Measurements from ENCODE around the gene ARMC9. TPM values are rescaled to one million over a fixed set of nuclear protein-coding genes. Genes with fewer than 3 reads are reported as not detected.

The ARMC9 gene
- polyA plus RNA-seq, 4 donors: 24.7 to 28.7 (median 26.1) TPM

- DNase-seq (ENCODE audit: low read depth in 4 of 4, low spot score in 3 of 4): no peak
These were observed 106.8 kb downstream of the ARMC9 start for GRCh38 chr2:231305221-231305620.

- DNase-seq (ENCODE audit: low read depth in 4 of 4, low spot score in 3 of 4): no peak
These were observed 108.5 kb downstream of the ARMC9 start for GRCh38 chr2:231306791-231307393.

GRCh38 chr2:231308219-231308618 is 109.8 kb downstream of the ARMC9 start:
- DNase-seq (ENCODE audit: low read depth in 4 of 4, low spot score in 3 of 4): no peak

DNA sequence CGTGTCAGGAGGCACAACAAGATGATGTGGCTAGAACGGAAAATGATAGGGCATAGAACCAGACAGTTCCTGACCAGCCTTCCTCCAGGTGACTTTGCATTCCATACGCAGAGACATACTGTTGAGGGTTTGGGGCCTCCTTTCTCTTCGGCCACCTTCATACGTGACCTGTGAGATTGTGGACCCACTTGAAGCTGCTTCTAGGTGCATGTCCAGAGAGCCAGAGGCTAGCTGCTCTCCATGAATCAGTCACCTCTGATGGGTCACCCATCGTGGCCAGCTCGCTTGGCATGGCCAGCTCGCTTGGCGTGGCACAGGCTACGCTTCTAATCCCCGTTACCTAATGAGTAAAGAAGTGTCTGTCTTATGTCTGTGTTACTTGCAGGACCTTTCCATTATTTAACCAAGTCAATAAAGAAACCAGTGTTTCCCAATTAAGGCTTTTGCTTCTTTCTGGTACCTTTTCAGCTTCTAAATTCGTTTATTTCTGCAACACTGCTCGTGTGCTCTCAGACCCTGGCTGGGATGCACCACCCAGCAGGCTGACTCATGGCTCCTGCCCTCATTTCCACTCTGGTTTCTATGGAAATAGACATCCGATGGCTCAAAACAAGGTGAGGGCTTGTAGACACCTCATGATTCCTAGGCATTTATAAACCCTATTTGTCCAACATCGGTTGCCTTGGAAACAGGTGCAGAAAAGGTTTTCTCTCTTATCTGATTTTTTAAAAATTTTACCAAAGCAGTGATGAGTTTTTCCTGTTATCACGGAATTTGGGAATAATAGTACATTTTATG is 110.4 kb downstream of the ARMC9 start:
- DNase-seq (ENCODE audit: low read depth in 4 of 4, low spot score in 3 of 4): no peak

DNA sequence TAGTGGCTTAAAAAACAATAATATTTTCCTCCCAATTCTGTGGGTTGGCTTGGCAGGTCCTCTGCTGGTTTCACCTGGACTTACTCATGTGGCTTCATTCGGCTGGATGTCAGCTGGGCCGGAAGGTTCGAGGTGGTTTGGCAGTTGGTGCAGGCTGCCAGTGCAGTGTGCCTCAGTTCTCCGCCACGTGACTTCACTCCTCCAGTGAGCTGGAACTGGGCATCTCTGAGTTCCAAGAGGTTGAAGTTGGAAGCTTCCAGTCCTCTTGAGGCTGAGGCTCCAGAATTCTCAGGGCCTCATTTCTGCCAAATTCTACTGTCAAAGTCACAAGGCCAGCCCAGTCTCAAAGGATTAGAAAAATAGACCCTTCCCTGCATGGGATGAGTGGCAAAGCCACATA is 113.6 kb downstream of the ARMC9 start:
- DNase-seq (ENCODE audit: low read depth in 4 of 4, low spot score in 3 of 4): no peak

DNA sequence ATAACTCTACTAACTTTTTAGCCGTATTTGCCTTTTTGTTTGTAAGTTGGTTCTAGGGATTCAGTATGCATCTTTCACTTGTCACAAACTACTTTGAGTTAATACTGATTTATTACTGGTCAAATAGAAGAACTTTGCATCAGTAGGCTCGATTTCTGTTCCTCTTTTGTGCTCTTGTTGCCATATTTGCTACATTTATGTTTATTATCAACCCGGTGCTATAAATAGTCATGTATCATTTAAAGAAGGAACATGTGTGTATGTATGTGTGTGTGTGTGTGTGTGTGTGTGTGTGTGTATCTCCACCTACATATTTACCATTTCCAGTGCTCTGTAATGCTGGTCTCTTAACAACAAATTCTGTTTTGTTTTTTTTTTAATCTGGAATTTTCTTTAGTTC is 117.5 kb downstream of the ARMC9 start:
- no peak for DNase-seq (ENCODE audit: low read depth in 4 of 4, low spot score in 3 of 4)

GRCh38 chr2:231317579-231317978 is 119.1 kb downstream of the ARMC9 start:
- no peak for DNase-seq (ENCODE audit: low read depth in 4 of 4, low spot score in 3 of 4)

- no peak for DNase-seq (ENCODE audit: low read depth in 4 of 4, low spot score in 3 of 4)
These were observed 120.0 kb downstream of the ARMC9 start for GRCh38 chr2:231318436-231318835.

- no peak for DNase-seq (ENCODE audit: low read depth in 4 of 4, low spot score in 3 of 4)
These were observed 120.5 kb downstream of the ARMC9 start for GRCh38 chr2:231318954-231319353.

- DNase-seq (ENCODE audit: low read depth in 4 of 4, low spot score in 3 of 4): no peak
These were observed 121.4 kb downstream of the ARMC9 start for GRCh38 chr2:231319867-231320266.

GRCh38 chr2:231321021-231321420 is 122.6 kb downstream of the ARMC9 start:
- no peak for DNase-seq (ENCODE audit: low read depth in 4 of 4, low spot score in 3 of 4)

- no peak for DNase-seq (ENCODE audit: low read depth in 4 of 4, low spot score in 3 of 4)
These were observed 123.3 kb downstream of the ARMC9 start for GRCh38 chr2:231321556-231322334.

DNA sequence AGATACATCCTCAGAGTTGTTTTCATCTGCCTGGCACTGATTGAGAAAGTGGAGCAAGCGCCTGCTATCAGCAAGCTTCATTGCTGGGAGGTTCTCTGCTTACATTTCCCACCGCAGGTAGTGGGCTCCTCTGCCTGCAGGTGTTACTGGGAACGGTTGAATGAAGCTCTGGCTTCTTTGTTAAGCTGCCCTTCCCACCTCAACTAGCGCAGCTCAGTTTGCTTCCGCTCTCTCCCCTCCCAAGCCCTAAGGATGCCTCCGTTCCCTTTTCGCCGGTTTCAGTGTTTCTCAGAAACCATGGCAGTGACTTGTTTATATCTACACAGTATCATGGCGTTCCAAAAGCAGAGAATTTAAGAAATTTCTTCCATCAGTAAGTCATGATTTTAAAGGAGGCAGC is 124.9 kb downstream of the ARMC9 start:
- no peak for DNase-seq (ENCODE audit: low read depth in 4 of 4, low spot score in 3 of 4)

DNA sequence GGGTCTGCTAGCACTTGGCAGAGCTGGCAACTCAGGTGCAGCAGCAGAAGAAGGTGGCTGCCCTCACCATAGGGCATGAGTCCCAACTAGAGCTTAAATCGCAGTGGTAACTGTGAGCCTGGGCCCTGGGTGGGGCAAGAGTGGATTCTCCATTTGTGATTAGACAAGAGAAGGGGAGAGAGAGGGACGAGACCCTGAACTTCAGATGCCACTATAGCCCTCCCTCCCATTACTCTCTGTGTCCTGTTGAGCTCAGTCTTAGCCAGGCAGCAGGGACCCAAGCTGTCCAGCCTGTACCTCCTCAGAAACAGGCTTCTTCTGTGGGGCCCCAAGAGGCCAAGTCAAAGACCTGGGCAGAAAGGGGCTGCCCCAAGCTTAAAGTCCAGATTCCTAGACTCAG is 127.4 kb downstream of the ARMC9 start:
- no peak for DNase-seq (ENCODE audit: low read depth in 4 of 4, low spot score in 3 of 4)

- DNase-seq (ENCODE audit: low read depth in 4 of 4, low spot score in 3 of 4): no peak
These were observed 128.0 kb downstream of the ARMC9 start for GRCh38 chr2:231326404-231326803.

GRCh38 chr2:231330311-231330710 is 131.9 kb downstream of the ARMC9 start:
- no peak for DNase-seq (ENCODE audit: low read depth in 4 of 4, low spot score in 3 of 4)

DNA sequence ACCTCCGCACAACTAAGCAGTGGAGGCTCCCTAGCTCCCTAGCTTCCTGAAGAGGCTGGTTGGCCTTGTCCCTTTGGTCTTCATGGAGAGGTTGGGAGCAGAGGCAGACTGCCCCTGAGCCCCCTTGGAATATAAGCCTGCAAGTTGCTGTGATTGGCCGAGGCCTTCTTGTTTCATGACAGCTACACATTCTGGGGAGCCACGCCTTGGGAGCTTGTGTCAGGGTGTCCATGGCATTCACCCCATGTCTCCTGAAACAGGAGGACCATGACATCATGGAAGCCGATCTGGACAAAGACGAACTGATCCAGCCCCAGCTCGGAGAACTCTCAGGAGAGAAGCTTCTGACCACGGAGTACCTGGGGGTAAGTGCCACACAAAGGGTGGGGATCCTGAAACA is 133.1 kb downstream of the ARMC9 start:
- no peak for DNase-seq (ENCODE audit: low read depth in 4 of 4, low spot score in 3 of 4)

DNA sequence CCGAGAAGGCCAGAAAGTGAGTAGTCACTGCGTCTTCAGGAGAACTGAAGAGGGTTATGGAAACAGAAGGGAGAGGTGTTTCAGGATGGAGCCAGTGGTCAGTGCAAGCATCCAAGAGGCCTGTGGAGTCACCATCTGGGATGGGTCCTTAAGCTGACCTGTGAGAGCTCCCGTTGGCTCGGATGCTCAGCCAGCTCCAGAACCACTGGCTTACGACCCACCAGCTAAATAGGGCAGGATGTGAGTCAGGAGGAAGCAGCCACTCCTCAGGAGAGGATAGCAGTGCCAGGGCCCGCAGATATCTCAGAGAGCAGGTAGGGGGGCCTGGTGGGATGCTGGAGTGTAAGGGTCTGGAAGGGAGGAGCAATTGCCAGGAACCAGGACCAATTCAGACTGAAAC is 134.0 kb downstream of the ARMC9 start:
- no peak for DNase-seq (ENCODE audit: low read depth in 4 of 4, low spot score in 3 of 4)

- DNase-seq (ENCODE audit: low read depth in 4 of 4, low spot score in 3 of 4): no peak
These were observed 134.6 kb downstream of the ARMC9 start for GRCh38 chr2:231332872-231333500.

GRCh38 chr2:231334179-231334930 is 135.9 kb downstream of the ARMC9 start:
- no peak for DNase-seq (ENCODE audit: low read depth in 4 of 4, low spot score in 3 of 4)
